GM12878 (cell line): ENCODE data around the gene AHNAK. TPM values are rescaled to one million over a fixed set of nuclear protein-coding genes. Genes with fewer than 3 reads are reported as not detected.
A peak's percentile ranks its signal among the peaks of the same experiment; 100 is the strongest.
"Not testable (repeated sequence)": the region's sequence is repeated elsewhere in the genome, so short reads cannot be mapped to it uniquely, and the experiment has no call there.

Experiments used
- ATAC-seq: fragments of 200-7000 bp; cut with Tn5 transposase; 3 replicates; pipeline ENCODE4 v1.9.1; 2020; ENCODE audit warnings: mild to moderate bottlenecking, moderate library complexity
- BruUV-seq: library from RNA; stranded (reverse); fragments of 400-500 nt; replicated peaks from 2 replicates; lab custom pipeline; 2021; lab: Mats Ljungman, UMichigan
- CTCF ChIA-PET: fragments of 300-600 bp; sonication (Branson Sonifier 250); formaldehyde crosslinking; extraction: SDS; loops from one replicate; lab custom pipeline; 2021; ENCODE audit warnings: inconsistent platforms; lab: Yijun Ruan, JAX
- POLR2A ChIA-PET: fragments of 350-600 bp; formaldehyde crosslinking; extraction: SDS; loops from one replicate; lab custom pipeline; 2021; ENCODE audit warnings: inconsistent platforms; lab: Charles Lee
- RAD21 ChIA-PET: fragments of 300-600 bp; sonication (Branson Sonifier 250); formaldehyde crosslinking; loops from one replicate; lab custom pipeline; 2023; ENCODE audit warnings: antibody characterized with exemption; ENCODE audit not compliant: unreplicated experiment; lab: Charles Lee
- SMC1A ChIA-PET: fragments of 300-600 bp; sonication (Branson Sonifier 250); formaldehyde crosslinking; loops from one replicate; lab custom pipeline; 2023; ENCODE audit not compliant: unreplicated experiment, uncharacterized antibody; lab: Charles Lee
- DNase-seq: peaks from one replicate; pipeline ENCODE4 v3.0.0-alpha.2; 2011; ENCODE audit warnings: low read depth, low spot score
- FAIRE-seq: peaks from 3 replicates; lab custom pipeline; 2011; peaks lifted over from hg19 to GRCh38; lab: Jason Lieb, UNC
- H2AFZ ChIP-seq: 2 replicates; pipeline ENCODE4 v1.6.0; 2011; ENCODE audit warnings: low read depth, low read length, control low read depth; ENCODE audit not compliant: control insufficient read depth
- H3K27ac ChIP-seq: 2 replicates; pipeline ENCODE4 v1.5.1; 2011; ENCODE audit warnings: control low read depth; ENCODE audit not compliant: control insufficient read depth, insufficient read depth
- H3K27me3 ChIP-seq, 2 experiments: replicated peaks in 1 of 2; 2 replicates each; pipeline versions ENCODE4 v1.6.0 to v1.6.1; 2011; ENCODE audit warnings: low read length in 1 of 2; ENCODE audit not compliant: control insufficient read depth in 2 of 2, insufficient read depth in 2 of 2
- H3K36me3 ChIP-seq, 2 experiments: 2 replicates each; pipeline ENCODE4 v1.5.1; 2011; ENCODE audit warnings: low read length in 1 of 2; ENCODE audit not compliant: control insufficient read depth in 2 of 2, insufficient read depth in 2 of 2
- H3K4me1 ChIP-seq: 2 replicates; pipeline ENCODE4 v1.6.1; 2011; ENCODE audit warnings: mild to moderate bottlenecking, low read length, moderate library complexity, mixed read lengths; ENCODE audit not compliant: control insufficient read depth, insufficient read depth
- H3K4me2 ChIP-seq: 2 replicates; pipeline ENCODE4 v1.6.0; 2011; ENCODE audit warnings: control low read depth; ENCODE audit not compliant: control insufficient read depth, insufficient read depth
- H3K4me3 ChIP-seq: fragments of 200-600 bp; sonication (generic); 2 replicates; pipeline ENCODE4 v1.5.1; 2016
- H3K79me2 ChIP-seq: 2 replicates; pipeline ENCODE4 v1.6.0; 2011; ENCODE audit warnings: low read length; ENCODE audit not compliant: control insufficient read depth, insufficient read depth
- H3K9ac ChIP-seq: 2 replicates; pipeline ENCODE4 v1.8.0; 2011; ENCODE audit warnings: low read length, control low read depth, mixed read lengths; ENCODE audit not compliant: control insufficient read depth, insufficient read depth
- H3K9me3 ChIP-seq: replicated peaks from 3 replicates; pipeline ENCODE4 v1.5.1; 2011; ENCODE audit warnings: mild to moderate bottlenecking, low read length; ENCODE audit not compliant: control insufficient read depth, insufficient read depth
- H4K20me1 ChIP-seq: 2 replicates; pipeline ENCODE4 v1.6.0; 2011; ENCODE audit not compliant: control insufficient read depth, insufficient read depth
- BRCA1 ChIP-seq: IDR thresholded peaks from 2 replicates; pipeline ENCODE4 v1.6.1; 2011; ENCODE audit warnings: low read depth, low read length, improper control_type of control experiment
- NFIC ChIP-seq: IDR thresholded peaks from 2 replicates; pipeline ENCODE4 v1.6.1; 2012; ENCODE audit warnings: low read depth, mild to moderate bottlenecking, inconsistent platforms, low read length, moderate library complexity
- PAX8 ChIP-seq: fragments of 450-650 bp; IDR thresholded peaks from 2 replicates; pipeline ENCODE4 v1.6.1; 2017; ENCODE audit warnings: mild to moderate bottlenecking, moderate library complexity
- RELA ChIP-seq: fragments of 450-650 bp; IDR thresholded peaks from 2 replicates; pipeline ENCODE4 v1.8.0; 2014; ENCODE audit warnings: borderline replicate concordance; ENCODE audit not compliant: partially characterized antibody
- WGBS: methylation state at CpG from one replicate; pipeline ENCODE4 v1.1.6; 2016; ENCODE audit warnings: low lambda C conversion rate; ENCODE audit not compliant: insufficient replicate concordance, insufficient coverage; ENCODE audit errors: missing lambda C conversion rate; 5-methylcytosine and 5-hydroxymethylcytosine counted together
- in situ Hi-C: fragments of 300-500 bp; cut with MboI; formaldehyde crosslinking; loops from 9 replicates; pipeline ENCODE4 v1.14.3; 2018; ENCODE audit warnings: mixed read lengths
- intact Hi-C: fragments of 100-400 bp; cut with micrococcal nuclease; formaldehyde crosslinking; loops from one replicate; pipeline ENCODE4 v1.14.2; 2022; ENCODE audit not compliant: unreplicated experiment
- polyA plus RNA-seq, 11 experiments: library from polyadenylated mRNA; depleted of rRNA in 4 of 11; unstranded in 6 of 11; stranded (reverse) in 5 of 11; fragments of >200 nt; fragmentation: Nextera tagmentation in 4 of 11; fragmentation: Illumina TruSeq in 1 of 11; extraction: Ambion mirVana in 4 of 11; extraction: Trizol in 1 of 11; gene quantifications; 1 replicate in 1 of 11; 2 replicates in 10 of 11; pipeline versions ENCODE4 v1.2.1 to v1.2.3, GENCODE V29; 2011 to 2016; ENCODE audit warnings: inconsistent platforms in 2 of 11, missing spikeins in 2 of 11, low read depth in 1 of 11
- total RNA-seq, 4 experiments: library from RNA; depleted of rRNA in 3 of 4; stranded (reverse); fragments of >200 nt in 3 of 4; fragmentation: Illumina TruSeq in 1 of 4; extraction: Trizol in 1 of 4; gene quantifications; 2 replicates each; pipeline versions ENCODE4 v1.2.1 to v1.2.3, GENCODE V29; 2013 to 2021
- TF ChIP-seq, protein P1 (sequence below): fragments of 450-650 bp; formaldehyde crosslinking; IDR thresholded peaks from 2 replicates; pipeline ENCODE4 v1.5.0; 2022; ENCODE audit warnings: mild to moderate bottlenecking, missing genetic modification characterization

Gene AHNAK
- total and polyA plus RNA-seq, 10 of the 15 experiments (the other 5 are each of a cell fraction or from before 2014, with no cell fraction given) = 0.76 to 90.3 (median 19.4) TPM

DNA sequence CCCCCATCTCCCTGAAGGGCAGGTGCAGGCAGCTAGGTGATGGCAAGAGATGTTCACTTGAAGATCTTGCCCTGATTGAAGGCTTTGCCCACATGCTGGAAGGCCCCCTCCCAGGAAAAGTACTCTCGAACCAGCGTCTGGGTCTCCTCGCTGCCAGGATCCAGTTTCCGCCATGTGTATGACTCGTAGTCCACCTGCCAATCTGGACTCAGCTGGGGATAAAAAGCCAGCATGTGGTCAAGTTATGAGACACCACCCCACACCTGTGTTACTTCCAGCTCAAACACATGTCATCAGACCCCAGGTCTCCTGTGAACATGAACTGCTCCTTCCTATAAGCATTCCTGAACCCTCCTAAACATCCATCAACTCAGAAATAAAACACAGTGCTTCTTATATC, 13.0 kb upstream of the AHNAK start:
- not testable (repeated sequence) for H3K9me3 ChIP-seq, DNase-seq, H3K27me3 ChIP-seq, H3K79me2 ChIP-seq, FAIRE-seq, ATAC-seq, H2AFZ ChIP-seq, H3K27ac ChIP-seq, H3K4me3 ChIP-seq, H4K20me1 ChIP-seq, H3K9ac ChIP-seq, H3K4me2 ChIP-seq
- in situ Hi-C loops = loop anchor here (10.0 kb wide), 1 partner anchor 135 kb away; no protein-coding TSS in a partner anchor
- CTCF ChIA-PET = interaction anchor here (0.7 to 7.5 kb wide), 18 partner anchors 8 to 178 kb away, joined by 3 to 246 read pairs (median 6); partner anchors contain the start of gene EEF1G
- WGBS = 93% methylated on average over 3 of the region's 5 CpGs
- H3K4me1 ChIP-seq = peaks cover 57% of the 10 kb centered on the region
- SMC1A ChIA-PET = interaction anchor here (0.6 to 11.4 kb wide), 13 partner anchors 9 to 1772 kb away, joined by 3 to 212 read pairs (median 7); partner anchors contain the start of genes EEF1G and SCGB1A1
- intact Hi-C loops = loop anchor here (1.0 kb wide), 2 partner anchors 18 to 135 kb away; no protein-coding TSS in a partner anchor
- TSS peak; percentile 100 for BruUV-seq
- H3K36me3 ChIP-seq = peaks cover 15 to 25% of the 10 kb centered on the region in 2 experiments; a peak in 3 of 4 replicates
- RAD21 ChIA-PET = interaction anchor here (0.8 to 13.9 kb wide), 8 partner anchors 8 to 165 kb away, joined by 3 to 313 read pairs (median 7); partner anchors contain the start of genes AHNAK and TUT1
- POLR2A ChIA-PET = interaction anchor here (0.6 to 11.4 kb wide), 5 partner anchors 11 to 135 kb away, joined by 3 to 188 read pairs (median 5); partner anchors contain the start of gene AHNAK

DNA sequence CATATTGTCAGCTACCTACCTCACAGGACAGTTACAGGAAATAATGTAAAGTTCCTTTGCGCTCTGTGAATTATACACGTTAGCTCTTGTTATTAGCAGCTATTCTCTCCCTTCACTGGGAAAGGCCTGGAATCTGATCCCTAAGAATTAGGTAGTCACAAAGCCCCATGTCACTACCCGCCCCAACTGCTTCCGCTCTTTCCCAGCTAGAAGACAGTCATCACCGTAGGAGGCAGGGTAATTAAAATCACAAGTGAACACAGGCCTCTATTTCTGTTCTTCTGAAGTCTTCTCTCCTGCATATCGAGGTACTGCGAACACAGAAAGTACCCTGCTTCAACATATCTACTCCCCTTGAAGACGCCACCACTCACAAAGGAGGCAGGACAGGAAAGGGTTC, 12.6 kb upstream of the AHNAK start:
- ChIA-PET POLR2A (interaction anchor here (0.6 to 11.4 kb wide), 7 partner anchors 12 to 134 kb away, joined by 3 to 188 read pairs (median 4); partner anchors contain the start of genes AHNAK, B3GAT3 and EEF1G), CTCF (interaction anchor here (0.7 to 7.5 kb wide), 16 partner anchors 8 to 178 kb away, joined by 3 to 246 read pairs (median 6); partner anchors contain the start of gene TUT1), RAD21 (interaction anchor here (0.6 to 13.9 kb wide), 12 partner anchors 7 to 165 kb away, joined by 3 to 313 read pairs (median 10); partner anchors contain the start of genes AHNAK, C11orf98, CSKMT and EEF1G), SMC1A (interaction anchor here (0.6 to 11.4 kb wide), 14 partner anchors 8 to 1772 kb away, joined by 3 to 212 read pairs (median 6); partner anchors contain the start of genes EEF1G and SCGB1A1)
- Histone ChIP-seq H3K36me3 (peaks cover 15 to 24% of the 10 kb centered on the region in 2 experiments; a peak in 3 of 4 replicates), H3K27ac (no peak overlapping the region; the same call in 1 of the 2 replicates), H3K9ac (no peak overlapping the region), H3K4me1 (peaks cover 61% of the 10 kb centered on the region), H3K4me3 (no peak overlapping the region), H3K79me2 (no peaks in the 10 kb centered on the region; the same call in none of the 2 replicates), H3K9me3 (no peaks in the 10 kb centered on the region), H3K4me2 (no peak overlapping the region; the same call in 1 of the 2 replicates), H4K20me1 (no peaks in the 10 kb centered on the region), H3K27me3 (no peaks in the 10 kb centered on the region), H2AFZ (no peak overlapping the region)
- ATAC-seq = no peak
- no peak for FAIRE-seq
- TF ChIP-seq PAX8 (no peak), RELA (no peak), NFIC (no peak), BRCA1 (no peak)
- TF ChIP-seq, protein P1, sequence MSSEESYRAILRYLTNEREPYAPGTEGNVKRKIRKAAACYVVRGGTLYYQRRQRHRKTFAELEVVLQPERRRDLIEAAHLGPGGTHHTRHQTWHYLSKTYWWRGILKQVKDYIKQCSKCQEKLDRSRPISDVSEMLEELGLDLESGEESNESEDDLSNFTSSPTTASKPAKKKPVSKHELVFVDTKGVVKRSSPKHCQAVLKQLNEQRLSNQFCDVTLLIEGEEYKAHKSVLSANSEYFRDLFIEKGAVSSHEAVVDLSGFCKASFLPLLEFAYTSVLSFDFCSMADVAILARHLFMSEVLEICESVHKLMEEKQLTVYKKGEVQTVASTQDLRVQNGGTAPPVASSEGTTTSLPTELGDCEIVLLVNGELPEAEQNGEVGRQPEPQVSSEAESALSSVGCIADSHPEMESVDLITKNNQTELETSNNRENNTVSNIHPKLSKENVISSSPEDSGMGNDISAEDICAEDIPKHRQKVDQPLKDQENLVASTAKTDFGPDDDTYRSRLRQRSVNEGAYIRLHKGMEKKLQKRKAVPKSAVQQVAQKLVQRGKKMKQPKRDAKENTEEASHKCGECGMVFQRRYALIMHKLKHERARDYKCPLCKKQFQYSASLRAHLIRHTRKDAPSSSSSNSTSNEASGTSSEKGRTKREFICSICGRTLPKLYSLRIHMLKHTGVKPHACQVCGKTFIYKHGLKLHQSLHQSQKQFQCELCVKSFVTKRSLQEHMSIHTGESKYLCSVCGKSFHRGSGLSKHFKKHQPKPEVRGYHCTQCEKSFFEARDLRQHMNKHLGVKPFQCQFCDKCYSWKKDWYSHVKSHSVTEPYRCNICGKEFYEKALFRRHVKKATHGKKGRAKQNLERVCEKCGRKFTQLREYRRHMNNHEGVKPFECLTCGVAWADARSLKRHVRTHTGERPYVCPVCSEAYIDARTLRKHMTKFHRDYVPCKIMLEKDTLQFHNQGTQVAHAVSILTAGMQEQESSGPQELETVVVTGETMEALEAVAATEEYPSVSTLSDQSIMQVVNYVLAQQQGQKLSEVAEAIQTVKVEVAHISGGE = no peak
- BruUV-seq = no TSS peak
- DNase-seq = no peak
- in situ Hi-C loops = loop anchor here (10.0 kb wide), 1 partner anchor 134 kb away; no protein-coding TSS in a partner anchor
- intact Hi-C loops = no loop called here
- WGBS = 78% methylated on average over 8 of the region's 8 CpGs
